Measurements from ENCODE around the gene BAHCC1.

Gene BAHCC1

GRCh38 chr17:81443269-81443668, 48.0 kb downstream of the BAHCC1 start:
- DNase-seq: no peak

GRCh38 chr17:81444610-81445339, 49.5 kb downstream of the BAHCC1 start:
- DNase-seq: no peak

DNA sequence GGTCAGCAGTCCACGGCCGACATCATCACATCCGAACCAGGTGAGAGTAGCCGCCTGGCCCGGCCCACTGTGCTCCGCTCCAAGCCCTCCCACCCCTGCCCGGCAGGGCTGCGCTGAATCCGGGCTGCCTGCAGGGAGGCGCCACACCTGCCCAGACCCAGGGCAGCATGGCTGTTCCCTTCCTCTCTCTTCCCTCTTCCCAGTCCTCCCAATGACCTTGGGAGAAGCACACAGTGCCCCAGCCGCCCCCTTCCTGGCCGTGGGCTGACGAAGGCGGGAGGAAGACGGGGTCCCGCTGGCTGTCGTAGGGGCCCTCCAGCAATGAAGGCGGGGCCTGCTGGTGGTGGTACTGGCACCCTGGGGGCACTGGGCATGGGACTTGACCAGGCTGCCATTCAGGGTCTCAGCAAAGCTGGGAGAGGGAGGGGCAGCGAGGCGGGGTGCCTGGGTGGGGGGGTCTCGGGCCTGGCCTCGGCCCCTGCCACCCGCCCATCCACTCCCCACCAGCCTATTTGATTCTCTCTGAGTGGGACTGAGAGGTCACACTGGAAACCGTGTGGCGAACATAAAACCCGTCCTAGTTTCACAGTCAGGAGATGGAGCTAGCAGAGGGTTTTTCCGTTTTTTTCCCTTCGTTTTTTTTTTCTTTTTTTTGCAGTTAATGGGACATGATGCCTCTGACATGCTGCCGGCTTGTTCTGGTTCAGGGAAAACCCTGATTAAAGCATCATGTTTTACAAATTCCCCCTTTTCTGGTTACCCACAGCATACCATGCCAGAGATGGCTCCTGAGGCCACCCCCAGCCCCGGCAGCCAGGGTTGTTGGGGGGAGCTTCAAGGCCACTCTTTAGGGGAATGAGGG, 50.6 kb downstream of the BAHCC1 start:
- no peak for DNase-seq

- DNase-seq: no peak
Measured at GRCh38 chr17:81447331-81447933, 52.2 kb downstream of the BAHCC1 start.

DNA sequence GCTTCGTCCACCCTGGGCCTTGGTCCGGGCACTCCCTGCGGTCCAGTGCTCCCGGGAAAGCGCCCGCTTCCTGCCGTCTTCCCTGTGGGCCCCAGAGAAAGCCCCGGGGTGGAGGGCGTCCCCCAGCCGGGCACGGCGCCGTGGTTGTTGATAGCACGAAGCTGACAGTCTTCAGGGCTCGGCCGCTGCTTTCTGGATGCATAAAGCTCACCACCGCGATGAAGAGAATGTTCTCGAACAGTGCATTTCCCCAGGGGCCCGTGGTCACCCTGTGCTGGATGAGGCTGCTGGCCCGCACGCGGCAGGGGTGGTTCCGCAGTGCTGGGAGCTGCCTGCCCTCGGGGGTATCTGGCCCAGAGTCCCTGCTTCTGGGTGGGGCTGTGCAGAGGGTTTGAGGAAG, 53.2 kb downstream of the BAHCC1 start:
- no peak for DNase-seq

DNA sequence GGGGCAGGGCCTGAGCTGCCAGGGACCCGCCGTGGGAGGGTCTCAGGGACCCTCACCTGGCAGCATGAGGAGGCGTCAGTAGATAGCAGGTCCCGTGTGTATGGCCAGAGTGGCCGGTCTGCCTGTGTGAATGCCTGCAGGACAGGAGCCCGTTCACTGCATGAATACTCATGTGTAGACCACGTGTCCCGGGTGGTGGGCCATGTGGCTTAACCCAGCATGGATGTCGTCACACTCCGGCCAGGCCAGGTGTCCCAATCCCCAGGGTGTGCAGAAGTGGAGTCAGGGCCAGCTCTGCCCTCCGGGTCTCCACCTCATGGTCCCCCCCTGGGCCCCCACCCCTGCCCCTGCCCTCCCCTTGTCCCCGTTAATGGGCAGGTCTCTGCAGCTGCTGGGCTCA, 53.7 kb downstream of the BAHCC1 start:
- no peak for DNase-seq

DNA sequence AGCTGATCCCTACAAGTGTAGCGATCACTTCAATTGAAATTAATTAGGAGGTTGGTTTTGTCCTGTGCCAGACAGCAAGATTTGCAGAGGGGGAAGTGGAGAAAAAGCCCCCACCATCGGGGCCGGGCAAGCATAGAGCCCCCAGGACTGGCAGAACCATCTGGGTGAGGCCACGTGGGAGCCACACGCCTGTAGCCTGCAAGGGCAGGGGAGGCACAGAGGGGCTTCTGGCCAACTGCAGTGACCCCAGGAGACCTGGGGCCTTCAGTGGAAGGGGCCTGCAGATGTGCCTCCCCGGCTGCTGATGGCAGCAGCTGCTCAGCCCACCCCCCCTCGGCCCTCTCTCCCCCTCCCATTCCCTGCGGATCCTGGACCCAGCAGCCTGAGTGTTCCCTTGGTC, 54.1 kb downstream of the BAHCC1 start:
- DNase-seq: no peak

GRCh38 chr17:81451823-81452222, 56.6 kb downstream of the BAHCC1 start:
- no peak for DNase-seq

DNA sequence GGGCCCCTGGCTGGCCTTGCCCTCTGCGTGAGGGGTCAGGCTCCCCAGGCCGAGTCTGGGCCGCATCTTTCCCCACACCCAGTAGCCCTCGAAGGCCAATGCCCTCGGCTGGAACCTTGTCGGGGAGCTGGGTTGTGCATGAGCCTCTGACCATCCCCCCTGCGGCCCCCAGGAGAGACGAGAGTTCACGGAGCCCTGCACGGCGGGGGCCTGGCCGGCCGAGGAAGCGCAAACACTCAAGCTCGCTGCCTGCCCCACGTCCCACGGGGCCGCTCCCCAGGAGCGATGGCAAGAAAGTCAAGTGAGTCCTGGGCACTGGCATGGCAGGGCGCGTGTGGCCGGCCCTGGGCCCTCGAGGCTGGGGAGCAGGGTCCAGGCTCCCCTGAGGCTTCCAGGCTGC, 57.3 kb downstream of the BAHCC1 start:
- no peak for DNase-seq

DNA sequence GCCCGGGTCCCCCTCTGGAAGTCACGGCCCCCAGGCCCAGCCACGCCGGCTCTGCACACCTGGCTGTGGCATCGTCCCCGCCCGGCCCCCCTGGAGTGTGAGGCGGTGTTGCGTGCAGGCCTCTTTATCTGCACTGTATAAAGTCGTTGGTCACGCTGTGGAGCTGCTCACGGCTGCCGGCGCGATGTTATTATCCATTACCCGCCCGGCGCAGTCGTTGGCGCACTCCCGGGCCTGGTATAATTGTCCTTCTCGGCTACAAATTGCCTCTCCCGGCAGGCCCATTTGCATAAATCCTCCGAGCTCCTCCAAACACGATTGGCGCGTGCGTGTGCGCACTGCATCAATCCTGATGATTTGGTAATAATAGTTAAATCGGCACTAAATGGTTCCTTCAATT, 57.8 kb downstream of the BAHCC1 start:
- no peak for DNase-seq

GRCh38 chr17:81453712-81454111, 58.5 kb downstream of the BAHCC1 start:
- no peak for DNase-seq

GRCh38 chr17:81454473-81454872, 59.2 kb downstream of the BAHCC1 start:
- DNase-seq: no peak

DNA sequence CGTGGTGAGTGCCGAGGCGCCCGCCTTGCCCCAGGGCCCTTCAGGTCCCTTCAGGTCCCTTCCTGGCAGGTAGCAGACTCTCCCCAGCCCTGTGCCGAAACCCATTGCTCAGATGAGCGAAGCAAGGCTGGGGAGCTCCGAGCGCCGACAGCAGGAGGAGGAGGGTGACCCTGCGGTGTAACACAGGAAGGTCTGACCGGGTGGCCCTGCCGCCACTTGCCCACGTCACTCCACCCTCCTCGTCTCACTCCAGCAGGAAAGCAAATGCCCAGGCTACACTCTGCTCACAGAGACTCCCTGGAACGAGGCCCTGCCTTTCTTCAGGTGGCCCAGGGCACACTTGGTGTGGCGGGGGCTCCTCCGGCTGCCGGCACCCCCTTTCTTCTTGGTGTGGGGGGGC, 60.1 kb downstream of the BAHCC1 start:
- no peak for DNase-seq

- no peak for DNase-seq
Measured at GRCh38 chr17:81456091-81456490, 60.8 kb downstream of the BAHCC1 start.

GRCh38 chr17:81456798-81457197, 61.5 kb downstream of the BAHCC1 start:
- no peak for DNase-seq

DNA sequence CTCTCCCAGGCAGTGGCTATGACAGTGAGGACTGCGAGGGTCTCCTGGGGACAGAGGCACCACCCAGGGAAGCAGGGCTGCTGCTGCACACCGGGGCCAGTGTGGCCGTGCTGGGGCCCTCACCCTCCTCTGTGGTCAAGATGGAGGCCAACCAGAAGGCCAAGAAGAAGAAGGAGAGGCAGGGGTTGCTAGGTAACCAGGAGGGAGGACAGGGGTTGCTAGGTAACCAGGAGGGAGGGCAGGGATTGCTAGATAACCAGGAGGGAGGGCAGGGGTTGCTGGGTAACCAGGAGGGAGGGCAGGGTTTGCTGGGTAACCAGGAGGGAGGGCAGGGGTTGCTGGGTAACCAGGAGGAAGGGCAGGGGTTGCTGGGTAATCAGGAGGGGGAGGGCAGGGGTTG, 62.1 kb downstream of the BAHCC1 start:
- DNase-seq: no peak

DNA sequence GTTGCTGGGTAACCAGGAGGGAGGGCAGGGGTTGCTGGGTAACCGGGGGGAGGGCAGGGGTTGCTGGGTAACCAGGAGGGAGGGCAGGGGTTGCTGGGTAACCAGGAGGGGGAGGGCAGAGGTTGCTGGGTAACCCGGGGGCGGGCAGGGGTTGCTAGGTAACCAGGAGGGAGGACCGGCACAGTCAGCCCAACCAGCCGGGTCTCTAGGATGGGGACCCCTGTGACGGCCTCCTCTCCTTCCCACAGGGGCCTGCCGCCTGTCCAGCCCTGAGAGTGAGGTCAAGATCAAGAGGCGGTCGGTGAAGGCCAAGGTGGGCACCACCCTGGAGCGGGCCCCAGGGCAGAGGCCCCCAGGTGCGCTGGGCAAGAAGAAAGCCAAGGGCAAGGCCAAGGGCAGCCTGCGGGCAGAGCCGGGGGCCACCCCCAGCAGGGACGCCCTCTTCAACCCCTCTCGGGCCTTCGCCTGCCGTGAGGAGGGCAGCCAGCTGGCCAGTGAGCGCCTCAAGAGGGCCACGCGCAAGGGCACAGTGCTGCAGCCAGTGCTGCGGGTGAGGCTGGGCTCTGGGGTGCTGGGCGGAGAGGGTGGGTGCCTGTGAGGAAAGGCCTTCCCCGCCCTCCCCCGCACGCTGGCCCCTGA, 62.8 kb downstream of the BAHCC1 start:
- no peak for DNase-seq

DNA sequence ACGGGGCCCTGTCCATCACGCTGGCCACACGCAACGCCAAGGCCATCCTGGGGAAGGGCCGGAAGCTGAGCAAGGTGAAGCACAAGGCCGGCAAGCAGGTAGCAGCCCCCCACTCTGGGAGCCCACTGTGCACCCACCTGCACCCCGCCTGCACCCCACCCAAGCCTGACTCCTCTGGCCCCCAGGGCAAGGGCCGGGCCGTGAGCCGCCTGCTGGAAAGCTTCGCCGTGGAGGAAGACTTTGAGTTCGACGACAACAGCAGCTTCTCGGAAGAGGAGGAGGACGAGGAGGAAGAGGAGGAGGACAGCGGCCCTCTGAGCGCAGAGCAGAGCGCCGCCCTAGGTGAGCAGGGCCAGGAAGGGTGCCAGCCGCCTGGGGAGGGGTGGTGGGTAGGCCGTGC, 63.4 kb downstream of the BAHCC1 start:
- no peak for DNase-seq

GRCh38 chr17:81459224-81459623, 64.0 kb downstream of the BAHCC1 start:
- DNase-seq: no peak

GRCh38 chr17:81459864-81460263, 64.6 kb downstream of the BAHCC1 start:
- DNase-seq: no peak

- no peak for DNase-seq
Measured at GRCh38 chr17:81460856-81461460, 65.7 kb downstream of the BAHCC1 start.
